Fibroblast of skin of right quadriceps (primary cell): ENCODE measurements around the gene MCTP2.

Experiments used
- DNase-seq: peaks from one replicate; pipeline ENCODE4 v3.0.0-alpha.2; 2013

Gene MCTP2

DNA sequence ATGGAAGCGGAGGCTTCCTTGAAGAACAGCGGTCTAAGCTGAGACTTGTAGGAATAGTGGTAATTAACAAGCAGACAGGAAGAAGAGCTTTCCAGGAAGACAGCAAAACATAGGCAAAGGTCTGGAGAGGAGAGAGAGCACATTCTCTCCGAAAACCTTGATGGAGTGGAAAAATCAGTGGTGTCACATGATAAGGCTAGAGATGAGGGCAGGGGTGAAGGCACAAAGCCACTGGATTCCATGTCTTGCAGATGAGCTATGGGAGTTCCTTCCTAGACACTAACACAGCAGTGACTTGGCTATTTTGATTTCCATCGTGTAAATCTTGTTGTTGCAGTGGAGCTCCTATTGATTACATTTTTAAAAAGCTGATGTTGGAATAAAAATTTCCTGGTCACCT, 132.0 kb downstream of the MCTP2 start:
- no peak for DNase-seq

GRCh38 chr15:94366781-94367180, 135.4 kb downstream of the MCTP2 start:
- DNase-seq, result no peak

- DNase-seq, result no peak
These were observed 136.6 kb downstream of the MCTP2 start for GRCh38 chr15:94367726-94368535.

DNA sequence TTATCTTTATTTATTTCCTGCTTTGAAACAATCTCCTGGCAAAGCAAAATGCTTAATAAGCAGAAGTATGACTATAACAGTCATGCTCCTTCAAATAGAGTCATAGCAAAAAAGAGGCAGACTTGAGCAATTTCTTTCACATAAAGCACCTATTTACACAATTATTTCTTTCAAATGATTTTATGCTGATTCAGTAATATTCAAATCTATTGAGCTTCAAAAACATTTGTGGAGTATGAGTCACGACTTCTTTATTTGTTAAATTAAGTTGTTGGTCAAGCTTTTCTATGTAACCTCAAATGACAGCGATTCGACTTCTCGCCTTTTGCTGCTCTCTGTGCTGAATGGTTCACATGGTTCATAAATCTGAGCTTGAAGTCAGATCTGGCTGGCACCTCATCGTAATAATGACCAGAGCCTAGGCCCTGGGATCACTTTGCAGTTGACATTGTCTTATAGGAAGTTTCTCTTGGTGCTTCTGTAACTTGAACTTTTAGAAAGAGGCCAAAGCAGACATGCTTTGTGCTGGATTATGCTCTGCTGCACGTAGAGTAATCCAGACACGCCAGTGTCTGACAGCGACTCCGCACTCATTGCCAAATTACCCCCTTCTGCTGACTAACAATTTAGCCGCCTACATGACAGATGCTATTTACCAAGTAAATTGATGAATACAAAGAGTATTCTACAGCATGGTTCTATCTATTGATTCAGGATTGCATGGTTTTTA, 139.0 kb downstream of the MCTP2 start:
- no peak for DNase-seq

- no peak for DNase-seq
These were observed 139.6 kb downstream of the MCTP2 start for GRCh38 chr15:94370936-94371285.

GRCh38 chr15:94372821-94373220, 141.5 kb downstream of the MCTP2 start:
- no peak for DNase-seq

DNA sequence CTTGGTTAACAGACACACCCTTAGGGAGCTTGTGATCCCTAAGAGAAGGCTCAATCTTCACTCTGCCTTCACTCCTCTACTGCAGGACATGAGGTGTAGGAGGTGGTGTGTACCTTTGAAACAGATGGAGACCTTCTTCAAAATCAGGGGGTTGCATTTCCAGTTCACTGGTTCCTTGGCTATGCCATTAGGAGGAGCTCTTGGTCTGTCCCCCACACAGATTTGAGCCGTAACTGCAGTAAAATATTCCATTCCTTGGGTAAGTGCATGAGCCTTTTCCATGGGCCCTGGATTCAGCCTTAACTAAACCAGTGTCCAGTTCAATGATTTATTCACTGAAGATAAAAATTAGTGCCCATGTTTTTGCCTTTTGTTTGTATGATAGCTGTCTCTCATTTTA, 144.6 kb downstream of the MCTP2 start:
- DNase-seq, result no peak

- no peak for DNase-seq
These were observed 148.6 kb downstream of the MCTP2 start for GRCh38 chr15:94379986-94380385.

GRCh38 chr15:94380798-94381197, 149.4 kb downstream of the MCTP2 start:
- DNase-seq, result no peak

- DNase-seq, result no peak
These were observed 150.0 kb downstream of the MCTP2 start for GRCh38 chr15:94381384-94381783.

GRCh38 chr15:94383041-94383440, 151.7 kb downstream of the MCTP2 start:
- no peak for DNase-seq

GRCh38 chr15:94383706-94384105, 152.3 kb downstream of the MCTP2 start:
- DNase-seq, result peak; percentile 12

GRCh38 chr15:94385441-94385840, 154.1 kb downstream of the MCTP2 start:
- no peak for DNase-seq

GRCh38 chr15:94386351-94386750, 155.0 kb downstream of the MCTP2 start:
- DNase-seq, result no peak

GRCh38 chr15:94387442-94387841, 156.1 kb downstream of the MCTP2 start:
- DNase-seq, result no peak

DNA sequence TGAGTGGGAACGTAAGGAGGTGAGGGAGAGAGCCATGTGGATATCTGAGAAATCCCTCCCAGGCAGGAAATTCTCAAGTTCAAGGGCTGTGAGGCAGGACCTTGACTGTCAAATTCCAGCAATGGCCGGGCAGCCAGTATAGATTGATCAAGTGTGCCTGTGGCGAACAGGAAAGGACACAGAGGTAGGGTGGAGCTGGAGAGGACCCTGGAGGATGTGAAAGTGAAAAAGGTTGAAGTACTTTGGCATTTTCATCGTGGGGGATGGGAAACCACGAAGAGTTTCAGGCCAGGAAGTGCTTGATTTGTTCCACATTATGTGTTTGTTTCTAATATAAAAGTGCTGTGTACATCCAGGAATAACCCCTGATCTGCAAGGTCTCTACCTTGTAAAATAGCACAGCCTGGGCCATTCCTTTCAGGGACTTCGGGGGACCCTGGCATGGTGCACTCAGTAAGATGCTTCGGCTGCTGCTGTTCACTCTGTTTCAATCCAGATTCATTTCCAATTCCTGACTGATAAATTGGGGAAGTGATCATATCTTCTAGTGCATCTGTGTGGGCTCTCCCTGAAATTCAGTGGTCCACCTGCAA, 156.6 kb downstream of the MCTP2 start:
- DNase-seq, result peak; percentile 7

DNA sequence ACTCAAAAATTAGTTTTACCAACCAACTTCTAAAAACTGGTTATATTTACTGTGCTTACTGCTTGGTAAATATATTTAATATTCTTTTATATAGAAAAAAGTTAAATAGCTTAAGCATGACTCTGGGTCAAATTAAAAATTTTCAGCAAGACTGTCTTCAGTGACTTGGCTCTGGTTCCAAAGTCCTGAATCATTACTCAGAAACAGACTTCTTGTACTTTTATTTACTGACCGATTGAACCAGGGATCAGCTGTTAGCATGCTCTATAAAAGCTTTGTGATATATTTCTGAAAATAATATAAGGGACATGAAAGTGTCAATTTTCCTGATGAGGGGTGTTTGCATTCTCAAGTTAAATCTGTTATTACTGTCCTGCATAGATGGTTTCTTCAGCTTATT, 164.3 kb downstream of the MCTP2 start:
- peak; percentile 41 for DNase-seq

GRCh38 chr15:94397337-94397736, 166.0 kb downstream of the MCTP2 start:
- DNase-seq, result no peak

DNA sequence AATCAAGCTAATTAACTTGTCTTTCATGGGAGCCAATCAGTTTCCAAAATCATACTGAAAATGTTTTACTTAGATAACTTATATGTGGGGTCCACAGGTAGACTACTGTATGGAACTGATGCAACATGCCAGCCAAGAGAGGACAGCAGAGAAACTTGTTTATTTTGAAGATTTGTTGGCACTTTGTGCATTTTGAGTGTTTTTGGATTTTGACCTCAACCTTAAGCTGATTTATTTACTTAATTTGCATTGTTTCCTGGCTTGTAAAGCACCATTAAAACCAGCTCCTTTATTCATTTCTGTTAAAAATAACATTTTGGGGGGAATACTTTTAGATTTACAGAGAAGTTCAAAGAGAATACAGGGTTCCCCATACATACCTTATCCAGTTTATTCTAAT, 166.6 kb downstream of the MCTP2 start:
- DNase-seq, result no peak

DNA sequence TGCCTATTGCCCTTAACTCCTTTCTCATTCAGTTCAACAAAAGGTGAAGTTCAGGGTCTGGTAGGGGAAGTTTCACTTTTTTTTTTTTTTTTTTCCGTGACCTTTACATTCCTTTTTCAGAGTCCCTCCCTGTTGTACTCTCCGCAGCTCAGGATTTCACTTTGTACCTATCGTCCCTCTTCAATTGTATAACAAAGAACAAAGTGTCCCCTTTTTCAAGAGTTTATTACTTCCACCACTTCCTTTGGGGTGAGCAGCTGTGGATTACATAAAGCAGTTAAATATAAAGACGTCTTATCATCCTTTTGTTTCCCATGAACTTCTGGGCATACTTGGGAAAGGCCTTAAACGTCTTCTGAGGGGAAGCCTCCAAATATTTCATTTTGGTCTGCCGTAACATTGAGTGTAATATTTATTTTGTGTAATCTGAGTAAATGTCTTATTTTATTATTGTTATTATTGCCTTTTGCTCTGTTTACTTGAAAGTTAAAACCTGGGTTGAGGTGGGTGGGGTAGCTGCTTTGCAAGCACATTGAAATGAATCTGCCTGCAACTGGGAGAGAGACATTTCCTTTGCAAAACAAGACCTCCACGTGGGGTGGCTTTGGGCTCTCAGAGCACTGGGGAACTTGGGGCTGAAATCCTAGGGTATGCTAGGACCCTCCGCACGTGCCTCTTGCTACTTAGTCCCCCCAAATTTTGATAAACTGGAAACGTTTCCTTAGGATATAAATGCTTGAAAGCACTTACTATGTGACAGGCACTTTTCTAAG, 169.4 kb downstream of the MCTP2 start:
- no peak for DNase-seq

GRCh38 chr15:94403331-94403730, 172.0 kb downstream of the MCTP2 start:
- DNase-seq, result peak; percentile 20

DNA sequence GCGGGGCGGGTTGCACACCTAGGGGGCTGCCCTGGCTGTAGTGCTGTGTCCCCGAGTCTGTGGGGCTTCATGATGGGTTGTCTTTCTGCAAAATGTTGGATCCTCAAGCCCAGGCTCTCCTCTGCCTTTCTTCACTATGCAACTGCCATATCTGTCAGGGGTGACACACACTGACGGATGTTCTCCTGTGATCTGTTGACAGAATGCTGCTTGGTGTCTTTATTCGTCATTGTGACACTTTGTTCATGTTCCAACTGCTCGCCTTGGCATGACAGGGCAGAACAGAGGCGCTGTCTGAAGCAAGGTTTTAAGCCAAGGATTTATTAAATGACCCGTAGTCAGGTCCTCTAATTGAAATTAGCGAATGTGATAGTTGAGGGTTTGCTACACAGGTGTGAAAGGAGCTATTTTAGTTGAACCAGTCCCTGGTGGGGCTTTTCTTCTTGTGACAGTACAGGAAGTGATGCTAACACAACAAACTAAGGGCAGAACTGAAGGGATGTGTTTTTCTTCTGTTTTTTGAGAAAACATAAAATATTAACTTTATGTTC, 173.4 kb downstream of the MCTP2 start:
- no peak for DNase-seq

DNA sequence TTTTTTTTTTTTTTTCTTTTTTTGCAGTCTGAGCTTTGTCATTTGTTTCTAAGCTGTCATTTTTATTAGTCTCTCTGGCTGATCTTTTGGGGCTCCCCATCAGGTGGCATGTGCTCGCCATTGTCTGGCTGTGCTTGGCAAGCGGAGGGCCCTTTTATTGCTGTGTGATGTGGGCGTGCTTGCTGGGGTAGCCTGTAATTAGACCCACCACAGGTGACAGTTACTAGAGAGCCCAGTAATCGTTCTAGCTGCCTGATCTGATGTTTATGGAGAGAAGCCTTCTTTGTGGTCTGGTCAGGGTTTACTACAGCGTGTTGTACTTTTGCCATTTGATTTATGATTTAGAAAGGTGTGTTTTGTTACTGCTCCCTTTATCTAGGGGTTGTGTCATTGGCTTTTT, 179.9 kb downstream of the MCTP2 start:
- no peak for DNase-seq
